Rectal smooth muscle tissue (tissue), 1 donor: ENCODE measurements around the gene SHOC2.

Experiments used
- H3K27ac ChIP-seq: one replicate; pipeline ENCODE4 v1.7.0; 2013; ENCODE audit warnings: low read depth, low read length, inconsistent platforms
- H3K27me3 ChIP-seq: one replicate; pipeline ENCODE4 v1.7.0; 2013; ENCODE audit warnings: low read length; ENCODE audit not compliant: control insufficient read depth, insufficient read depth
- H3K36me3 ChIP-seq: one replicate; pipeline ENCODE4 v1.7.0; 2013; ENCODE audit warnings: low read length; ENCODE audit not compliant: control insufficient read depth, insufficient read depth
- H3K4me1 ChIP-seq: one replicate; pipeline ENCODE4 v1.7.0; 2013; ENCODE audit warnings: low read length; ENCODE audit not compliant: control insufficient read depth, insufficient read depth
- H3K4me3 ChIP-seq: one replicate; pipeline ENCODE4 v1.7.0; 2013; ENCODE audit warnings: low read length
- H3K9ac ChIP-seq: one replicate; pipeline ENCODE4 v1.7.0; 2013; ENCODE audit warnings: low read length

The SHOC2 gene

GRCh38 chr10:110964681-110965080 lies 45.3 kb downstream of the SHOC2 start:
- Histone ChIP-seq H3K27me3 (no peaks in the 10 kb centered on the region), H3K4me3 (no peak overlapping the region), H3K9ac (no peak overlapping the region), H3K4me1 (no peaks in the 10 kb centered on the region), H3K27ac (no peak overlapping the region), H3K36me3 (no peaks in the 10 kb centered on the region)

GRCh38 chr10:110965216-110965615 lies 45.8 kb downstream of the SHOC2 start:
- H3K4me1 ChIP-seq, result no peaks in the 10 kb centered on the region
- H3K9ac ChIP-seq, result no peak overlapping the region
- no peak overlapping the region for H3K27ac ChIP-seq
- H3K27me3 ChIP-seq, result no peaks in the 10 kb centered on the region
- no peaks in the 10 kb centered on the region for H3K36me3 ChIP-seq
- H3K4me3 ChIP-seq, result no peak overlapping the region

GRCh38 chr10:110966146-110966545 lies 46.7 kb downstream of the SHOC2 start:
- H3K9ac ChIP-seq, result no peak overlapping the region
- H3K4me3 ChIP-seq, result no peak overlapping the region
- H3K4me1 ChIP-seq, result no peaks in the 10 kb centered on the region
- no peak overlapping the region for H3K27ac ChIP-seq
- no peaks in the 10 kb centered on the region for H3K27me3 ChIP-seq
- H3K36me3 ChIP-seq, result no peaks in the 10 kb centered on the region

DNA sequence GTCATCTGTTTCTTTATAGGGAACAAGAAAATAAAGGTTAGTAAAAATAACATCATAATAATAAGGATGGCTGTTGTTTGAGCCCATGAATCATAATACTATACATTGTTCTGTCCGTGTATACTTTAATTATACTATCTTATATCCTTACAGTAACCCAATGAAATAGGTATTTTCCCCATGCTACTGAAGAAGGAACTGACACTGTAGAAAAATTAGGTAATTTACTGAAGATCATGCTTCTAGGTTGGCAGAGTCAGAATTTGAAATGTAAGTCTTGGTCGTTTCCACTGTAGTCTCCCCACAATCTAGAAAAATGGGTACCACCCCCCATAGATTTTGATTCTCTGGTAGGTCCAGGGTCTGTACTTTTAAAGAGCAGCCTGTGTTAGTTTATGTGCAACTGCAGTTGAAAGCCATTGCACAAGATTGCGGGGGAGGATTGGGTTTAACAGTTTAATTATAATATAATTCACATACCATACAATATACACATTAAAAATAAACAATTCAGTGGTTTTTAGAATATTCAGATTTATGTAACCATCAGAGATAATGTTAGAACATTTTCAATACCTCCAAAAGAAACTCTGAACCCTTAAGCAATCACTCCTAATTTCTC lies 47.7 kb downstream of the SHOC2 start:
- Histone ChIP-seq H3K9ac (no peak overlapping the region), H3K4me1 (no peaks in the 10 kb centered on the region), H3K36me3 (no peaks in the 10 kb centered on the region), H3K27ac (no peak overlapping the region), H3K4me3 (no peak overlapping the region), H3K27me3 (no peaks in the 10 kb centered on the region)

DNA sequence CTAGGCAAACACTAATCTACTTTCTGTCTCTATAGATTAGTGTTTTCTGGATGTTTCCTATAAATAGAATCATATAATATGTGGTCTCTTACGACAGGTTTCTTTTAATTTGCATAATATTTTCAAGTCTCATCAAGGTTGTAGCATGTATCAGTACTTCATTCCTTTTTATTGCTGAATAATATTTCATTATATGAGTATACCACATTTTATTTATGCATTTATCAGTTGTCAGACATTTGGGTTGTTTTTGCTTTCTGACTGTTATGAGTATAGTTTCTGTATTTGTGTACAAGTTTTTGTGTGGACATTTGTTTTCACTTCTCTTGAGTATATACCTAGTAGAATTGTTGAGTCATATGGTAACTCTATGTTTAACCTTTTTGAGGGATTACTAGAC lies 48.2 kb downstream of the SHOC2 start:
- no peak overlapping the region for H3K9ac ChIP-seq
- H3K4me1 ChIP-seq, result no peaks in the 10 kb centered on the region
- H3K36me3 ChIP-seq, result no peaks in the 10 kb centered on the region
- H3K4me3 ChIP-seq, result no peak overlapping the region
- no peaks in the 10 kb centered on the region for H3K27me3 ChIP-seq
- no peak overlapping the region for H3K27ac ChIP-seq

DNA sequence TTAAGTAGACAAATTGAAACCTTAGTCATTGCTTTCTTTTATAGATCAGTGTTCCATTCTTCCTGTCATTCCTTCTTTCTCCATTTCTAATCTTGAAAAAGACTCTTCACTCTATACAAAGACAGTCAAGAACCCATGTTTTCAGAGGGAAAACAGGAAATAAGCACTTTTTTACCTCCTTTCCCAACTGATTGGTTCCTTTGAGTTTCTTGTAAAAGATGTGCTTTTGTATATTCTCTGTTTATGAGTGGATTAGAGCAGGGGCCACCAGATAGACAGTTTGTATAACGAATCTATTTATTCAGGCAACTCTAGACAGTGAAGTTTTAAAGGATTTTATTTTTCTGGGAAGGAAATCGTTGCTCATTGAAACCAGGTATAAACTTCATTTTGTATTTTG lies 49.8 kb downstream of the SHOC2 start:
- no peaks in the 10 kb centered on the region for H3K27me3 ChIP-seq
- no peaks in the 10 kb centered on the region for H3K4me1 ChIP-seq
- no peak overlapping the region for H3K9ac ChIP-seq
- no peaks in the 10 kb centered on the region for H3K36me3 ChIP-seq
- H3K4me3 ChIP-seq, result no peak overlapping the region
- H3K27ac ChIP-seq, result no peak overlapping the region

DNA sequence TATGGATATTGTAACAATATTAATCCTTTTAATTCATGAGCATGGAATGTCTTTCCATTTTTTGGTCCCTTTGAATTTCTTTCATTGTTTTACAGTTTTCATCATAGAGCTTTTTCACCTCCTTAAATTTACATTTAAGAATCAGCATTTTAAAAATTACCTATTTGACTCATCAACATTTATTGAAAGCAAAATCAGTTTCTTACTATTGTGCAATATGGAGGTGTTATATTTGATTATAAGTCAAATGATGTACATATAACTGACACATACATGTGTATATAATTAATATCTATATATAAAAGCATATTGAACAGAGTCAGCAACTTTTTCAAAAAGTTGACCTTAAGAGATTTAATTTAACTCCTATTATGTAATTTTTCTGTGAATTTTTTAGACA lies 52.2 kb downstream of the SHOC2 start:
- Histone ChIP-seq H3K4me1 (no peaks in the 10 kb centered on the region), H3K27ac (no peak overlapping the region), H3K36me3 (no peaks in the 10 kb centered on the region), H3K27me3 (no peaks in the 10 kb centered on the region), H3K4me3 (no peak overlapping the region), H3K9ac (no peak overlapping the region)

GRCh38 chr10:110972231-110973134 lies 53.1 kb downstream of the SHOC2 start:
- Histone ChIP-seq H3K27me3 (no peaks in the 10 kb centered on the region), H3K9ac (no peak overlapping the region), H3K4me1 (no peaks in the 10 kb centered on the region), H3K36me3 (no peaks in the 10 kb centered on the region), H3K27ac (no peak overlapping the region), H3K4me3 (no peak overlapping the region)

GRCh38 chr10:110973400-110973799 lies 54.0 kb downstream of the SHOC2 start:
- Histone ChIP-seq H3K36me3 (no peaks in the 10 kb centered on the region), H3K27me3 (no peaks in the 10 kb centered on the region), H3K4me3 (no peak overlapping the region), H3K9ac (no peak overlapping the region), H3K4me1 (no peaks in the 10 kb centered on the region), H3K27ac (no peak overlapping the region)

- H3K4me3 ChIP-seq, result no peak overlapping the region
- H3K9ac ChIP-seq, result no peak overlapping the region
- H3K4me1 ChIP-seq, result no peaks in the 10 kb centered on the region
- H3K36me3 ChIP-seq, result peaks cover 2% of the 10 kb centered on the region
- H3K27me3 ChIP-seq, result no peaks in the 10 kb centered on the region
- no peak overlapping the region for H3K27ac ChIP-seq
Observed at GRCh38 chr10:110976577-110976976, 57.2 kb downstream of the SHOC2 start.

GRCh38 chr10:110977662-110978061 lies 58.3 kb downstream of the SHOC2 start:
- Histone ChIP-seq H3K27me3 (no peaks in the 10 kb centered on the region), H3K36me3 (peaks cover 2% of the 10 kb centered on the region), H3K9ac (no peak overlapping the region), H3K4me3 (no peak overlapping the region), H3K27ac (no peak overlapping the region), H3K4me1 (no peaks in the 10 kb centered on the region)

DNA sequence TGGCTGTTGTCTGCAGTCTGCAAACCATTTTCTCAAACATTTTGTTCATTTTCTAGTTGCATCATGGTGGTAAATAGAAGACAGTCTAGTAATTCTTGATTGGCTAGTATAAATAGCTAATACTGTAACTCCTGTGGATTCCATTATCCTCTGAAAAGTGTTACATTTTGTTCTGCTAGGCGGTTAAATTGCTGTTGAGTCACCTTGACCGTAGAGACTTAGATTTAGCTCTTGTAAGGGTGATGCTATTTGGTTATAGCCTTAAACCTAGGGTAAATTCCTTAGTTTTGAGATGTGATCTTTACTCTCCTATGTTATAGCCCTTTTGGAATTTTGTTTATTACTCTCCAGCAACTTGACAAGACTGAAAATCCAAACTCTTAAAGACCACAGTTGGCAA lies 58.8 kb downstream of the SHOC2 start:
- no peaks in the 10 kb centered on the region for H3K27me3 ChIP-seq
- peaks cover 2% of the 10 kb centered on the region for H3K36me3 ChIP-seq
- no peak overlapping the region for H3K4me3 ChIP-seq
- H3K27ac ChIP-seq, result no peak overlapping the region
- H3K9ac ChIP-seq, result no peak overlapping the region
- no peaks in the 10 kb centered on the region for H3K4me1 ChIP-seq

DNA sequence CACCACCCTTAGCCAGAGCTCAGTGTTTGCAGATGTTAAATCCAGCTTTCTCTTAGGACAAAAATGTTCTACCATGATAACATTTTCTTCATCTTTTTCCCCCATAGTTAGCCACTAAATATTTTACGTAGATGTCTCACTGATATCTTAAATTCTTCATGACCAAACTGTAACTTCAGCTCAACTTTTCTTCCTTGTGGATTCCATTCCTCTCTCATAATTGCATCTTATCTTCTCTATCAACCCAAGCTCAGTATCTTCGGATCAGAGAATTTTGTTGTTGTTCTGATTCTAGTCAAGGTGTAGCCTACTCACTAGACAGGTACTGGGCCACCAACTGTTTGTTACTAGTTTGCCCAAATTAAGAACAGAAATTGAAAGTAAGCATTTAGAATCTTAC lies 60.2 kb downstream of the SHOC2 start:
- no peaks in the 10 kb centered on the region for H3K27me3 ChIP-seq
- H3K4me1 ChIP-seq, result no peaks in the 10 kb centered on the region
- no peak overlapping the region for H3K27ac ChIP-seq
- H3K4me3 ChIP-seq, result no peak overlapping the region
- H3K36me3 ChIP-seq, result peaks cover 2% of the 10 kb centered on the region
- H3K9ac ChIP-seq, result no peak overlapping the region
